Muscle of leg (tissue), 11 donors: ENCODE measurements around the gene TOP2B. TPM values are rescaled to one million over a fixed set of nuclear protein-coding genes. Genes with fewer than 3 reads are reported as not detected.
A peak's percentile ranks its signal among the peaks of the same experiment; 100 is the strongest.

ENCODE experiments used
- DNase-seq: peaks from one replicate; pipeline ENCODE4 v3.0.0; 2013
- H3K27ac ChIP-seq: one replicate; pipeline ENCODE4 v1.5.1; 2013; ENCODE audit warnings: mild to moderate bottlenecking, low read length, control low read depth
- H3K27me3 ChIP-seq: one replicate; pipeline ENCODE4 v1.6.1; 2013; ENCODE audit warnings: low read length; ENCODE audit not compliant: control insufficient read depth, insufficient read depth
- H3K36me3 ChIP-seq: one replicate; pipeline ENCODE4 v1.6.1; 2013; ENCODE audit warnings: low read length; ENCODE audit not compliant: control insufficient read depth, insufficient read depth
- H3K4me1 ChIP-seq: one replicate; pipeline ENCODE4 v1.6.1; 2013; ENCODE audit warnings: low read length; ENCODE audit not compliant: control insufficient read depth, insufficient read depth
- H3K4me3 ChIP-seq: one replicate; pipeline ENCODE4 v1.5.1; 2013; ENCODE audit warnings: low read length, control low read depth
- H3K9me3 ChIP-seq: replicated peaks from 2 replicates; pipeline ENCODE4 v1.6.1; 2013; ENCODE audit warnings: low read depth, low read length; ENCODE audit not compliant: control insufficient read depth
- WGBS: methylation state at CpG from one replicate; pipeline ENCODE4 v1.1.5; 2013; ENCODE audit warnings: missing lambda C conversion rate; ENCODE audit not compliant: insufficient coverage; 5-methylcytosine and 5-hydroxymethylcytosine counted together
- polyA plus RNA-seq, 8 donors: library from polyadenylated mRNA; unstranded; fragments of 120-200 nt; gene quantifications; one replicate each; pipeline versions ENCODE4 v1.2.1 to v1.2.3, GENCODE V29; 2013; ENCODE audit warnings: inconsistent platforms in 1 of 8, low replicate concordance in 1 of 8; ENCODE audit not compliant: insufficient read length in 8 of 8, insufficient read depth in 1 of 8
- total RNA-seq: library from RNA; stranded (reverse); fragments of 120-200 nt; gene quantifications from one replicate; pipeline ENCODE4 v1.2.4, GENCODE V29; 2013

The TOP2B gene
- total and polyA plus RNA-seq, 9 donors, result 110 to 162 (median 126) TPM

DNA sequence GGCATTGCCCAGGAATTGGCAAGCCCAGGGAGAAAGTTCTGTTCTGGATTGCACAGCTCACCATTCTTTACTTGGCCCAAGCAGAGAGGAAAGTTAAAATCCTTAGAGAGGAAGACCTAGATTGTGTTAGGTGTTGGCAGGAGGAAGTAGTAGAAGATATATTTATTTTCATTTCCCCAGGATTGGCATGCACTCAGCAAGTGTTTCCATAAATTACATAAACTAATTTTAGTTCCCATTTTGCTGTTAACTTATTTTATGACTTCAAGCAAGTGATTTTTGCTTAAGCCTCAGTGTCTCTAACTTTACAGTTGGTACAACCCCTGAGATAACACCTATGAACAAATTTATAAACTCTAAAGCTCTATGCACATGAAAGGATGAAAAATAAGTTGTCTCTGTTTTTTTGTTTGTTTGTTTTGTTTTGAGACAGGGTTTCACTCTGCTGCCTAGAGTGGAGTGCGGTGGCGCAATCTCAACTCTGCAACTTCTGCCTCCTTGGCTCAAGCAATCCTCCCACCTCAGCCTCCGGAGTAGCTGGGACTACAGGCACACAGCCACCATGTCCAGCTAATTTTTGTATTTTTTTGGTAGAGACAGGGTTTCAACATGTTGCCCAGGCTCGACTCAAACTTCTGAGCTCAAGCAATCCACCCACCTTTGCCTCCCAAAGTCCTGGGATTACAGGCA, 31.2 kb upstream of the TOP2B start:
- 43% methylated on average over 1 of the region's 4 CpGs for WGBS
- Histone ChIP-seq H3K36me3 (no peaks in the 10 kb centered on the region), H3K27ac (no peak overlapping the region), H3K4me3 (no peak overlapping the region), H3K27me3 (no peaks in the 10 kb centered on the region), H3K9me3 (no peaks in the 10 kb centered on the region), H3K4me1 (peaks cover 2% of the 10 kb centered on the region)
- DNase-seq, result peak; percentile 16

DNA sequence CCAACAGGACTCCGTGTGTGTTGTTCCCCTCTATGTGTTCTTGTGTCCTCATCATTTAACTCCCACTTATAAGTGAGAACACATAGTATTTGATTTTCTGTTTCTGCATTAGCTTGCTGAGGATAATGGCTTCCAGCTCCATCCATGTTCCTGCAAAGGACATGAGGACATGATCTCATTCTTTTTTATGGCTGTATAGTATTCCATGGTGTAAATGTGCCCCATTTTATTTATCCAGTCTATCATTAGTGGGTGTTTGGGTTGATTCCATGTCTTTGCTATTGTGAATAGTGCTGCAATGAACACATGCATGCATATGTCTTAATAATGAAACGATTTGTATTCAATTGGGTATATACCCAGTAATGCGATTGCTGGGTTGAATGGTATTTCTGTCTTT, 28.5 kb upstream of the TOP2B start:
- no peaks in the 10 kb centered on the region for H3K27me3 ChIP-seq
- H3K36me3 ChIP-seq, result no peaks in the 10 kb centered on the region
- H3K4me3 ChIP-seq, result no peak overlapping the region
- H3K4me1 ChIP-seq, result peaks cover 2% of the 10 kb centered on the region
- DNase-seq, result no peak
- H3K9me3 ChIP-seq, result no peaks in the 10 kb centered on the region
- WGBS, result no CpG with 5 or more reads among the region's 3 CpGs
- H3K27ac ChIP-seq, result no peak overlapping the region

DNA sequence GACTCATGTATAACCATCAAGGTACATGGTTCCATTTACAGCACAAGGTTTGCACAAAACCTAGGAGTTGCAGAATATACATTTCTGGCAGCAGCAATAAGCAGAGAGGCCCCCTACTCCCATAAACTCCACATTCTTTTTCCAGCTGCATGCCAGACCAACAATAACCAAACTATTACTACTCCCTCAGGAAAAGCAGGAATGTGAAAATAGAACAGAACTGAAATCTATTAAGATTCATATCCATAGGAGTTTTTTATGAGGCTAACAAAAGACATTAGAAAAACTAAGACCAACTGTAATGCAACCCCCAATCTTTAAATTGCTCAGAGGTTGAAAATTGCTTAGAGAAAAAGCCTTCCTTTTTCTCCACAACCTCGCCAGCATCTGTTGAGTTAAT, 27.6 kb upstream of the TOP2B start:
- peak; percentile 83 for DNase-seq
- H3K4me3 ChIP-seq, result no peak overlapping the region
- no peaks in the 10 kb centered on the region for H3K9me3 ChIP-seq
- H3K4me1 ChIP-seq, result peaks cover 2% of the 10 kb centered on the region
- H3K27ac ChIP-seq, result no peak overlapping the region
- no peaks in the 10 kb centered on the region for H3K36me3 ChIP-seq
- WGBS, result no CpG with 5 or more reads among the region's 1 CpG
- H3K27me3 ChIP-seq, result no peaks in the 10 kb centered on the region

DNA sequence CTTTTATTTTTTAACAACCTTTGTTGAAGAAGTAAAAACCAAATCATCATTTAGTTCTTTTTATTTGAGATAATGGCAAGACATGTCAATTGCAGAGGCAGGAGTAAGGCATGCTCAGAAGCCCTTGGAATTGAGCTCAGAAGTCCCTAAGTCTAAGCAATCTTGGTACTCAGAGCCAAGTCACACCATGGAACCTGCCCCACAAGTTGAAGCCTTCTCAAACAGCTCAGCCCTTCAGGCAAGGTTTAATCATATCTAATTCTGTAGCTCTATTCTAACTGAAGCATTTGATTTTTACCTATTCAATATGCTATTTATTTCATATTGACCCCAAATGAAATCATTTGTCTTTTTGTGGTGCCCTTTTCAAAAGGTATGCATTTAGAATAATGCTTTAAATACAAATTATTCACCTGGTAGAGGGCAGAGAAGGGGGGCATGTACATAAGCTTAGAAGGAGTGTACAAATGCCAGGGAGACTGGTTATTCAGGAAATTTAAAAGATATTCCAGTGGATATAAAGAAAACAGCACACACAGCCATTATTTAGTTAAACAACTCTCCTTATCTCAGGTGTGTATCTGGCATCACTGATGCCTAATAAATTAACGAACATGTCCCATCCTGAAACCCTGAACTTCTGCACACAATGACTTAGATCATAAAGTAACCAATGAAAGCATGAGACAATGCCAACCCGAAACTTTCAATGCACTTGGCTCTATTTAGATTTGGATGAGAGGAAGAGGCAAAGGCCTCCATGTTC, 26.2 kb upstream of the TOP2B start:
- no peak for DNase-seq
- WGBS, result no CpG with 5 or more reads among the region's 2 CpGs

DNA sequence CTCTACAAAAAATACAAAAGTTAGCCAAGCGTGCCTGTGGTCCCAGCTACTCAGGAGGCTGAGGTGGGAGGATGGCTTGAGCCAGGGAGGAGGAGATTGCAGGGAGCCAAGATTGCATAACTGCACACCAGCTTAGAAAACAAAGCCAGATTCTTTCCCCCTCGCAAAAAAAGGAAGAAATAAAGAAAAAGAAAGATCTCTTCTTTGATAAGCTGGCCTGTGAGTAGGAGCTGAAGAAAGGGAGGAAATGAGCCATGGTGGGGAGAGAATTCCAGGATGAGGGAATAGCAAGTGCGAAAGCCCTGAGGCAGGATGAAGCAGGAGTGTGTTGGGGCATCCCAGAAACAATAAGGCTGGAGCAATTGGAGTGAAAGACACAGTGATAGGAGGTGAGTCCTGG, 24.5 kb upstream of the TOP2B start:
- H3K4me3 ChIP-seq, result no peak overlapping the region
- no peaks in the 10 kb centered on the region for H3K36me3 ChIP-seq
- H3K4me1 ChIP-seq, result peaks cover 2% of the 10 kb centered on the region
- H3K27me3 ChIP-seq, result no peaks in the 10 kb centered on the region
- 94% methylated on average over 1 of the region's 3 CpGs for WGBS
- no peak for DNase-seq
- H3K9me3 ChIP-seq, result no peaks in the 10 kb centered on the region
- H3K27ac ChIP-seq, result no peak overlapping the region

More for the DNA sequence above, 26.2 kb upstream of the TOP2B start:
- Histone ChIP-seq H3K4me3 (no peak overlapping the region), H3K27ac (no peak overlapping the region), H3K4me1 (peaks cover 2% of the 10 kb centered on the region), H3K9me3 (no peaks in the 10 kb centered on the region), H3K36me3 (no peaks in the 10 kb centered on the region), H3K27me3 (no peaks in the 10 kb centered on the region)

DNA sequence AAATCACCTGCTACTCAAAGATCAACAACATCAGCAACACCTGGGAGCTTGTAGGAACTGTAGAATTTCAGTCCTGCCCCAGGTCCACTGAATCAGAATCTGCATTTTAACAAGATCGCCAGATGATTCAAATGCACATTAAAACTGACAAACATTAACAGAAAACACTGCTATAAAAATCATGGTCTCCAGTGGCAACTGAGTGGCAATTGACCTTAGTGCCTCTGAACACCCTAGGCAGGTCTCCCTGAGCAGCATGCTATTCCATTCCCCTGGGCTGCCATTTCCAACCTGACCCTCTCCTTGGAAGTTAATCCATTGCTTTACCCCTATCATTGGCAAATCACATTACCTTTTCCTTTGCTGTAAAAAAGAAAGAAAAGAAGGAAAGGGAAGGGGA, 23.0 kb upstream of the TOP2B start:
- H3K4me1 ChIP-seq, result peaks cover 2% of the 10 kb centered on the region
- H3K27me3 ChIP-seq, result no peaks in the 10 kb centered on the region
- WGBS, result 100% methylated on average over 1 of the region's 1 CpG
- H3K36me3 ChIP-seq, result no peaks in the 10 kb centered on the region
- no peak overlapping the region for H3K4me3 ChIP-seq
- H3K9me3 ChIP-seq, result no peaks in the 10 kb centered on the region
- no peak overlapping the region for H3K27ac ChIP-seq
- DNase-seq, result no peak

DNA sequence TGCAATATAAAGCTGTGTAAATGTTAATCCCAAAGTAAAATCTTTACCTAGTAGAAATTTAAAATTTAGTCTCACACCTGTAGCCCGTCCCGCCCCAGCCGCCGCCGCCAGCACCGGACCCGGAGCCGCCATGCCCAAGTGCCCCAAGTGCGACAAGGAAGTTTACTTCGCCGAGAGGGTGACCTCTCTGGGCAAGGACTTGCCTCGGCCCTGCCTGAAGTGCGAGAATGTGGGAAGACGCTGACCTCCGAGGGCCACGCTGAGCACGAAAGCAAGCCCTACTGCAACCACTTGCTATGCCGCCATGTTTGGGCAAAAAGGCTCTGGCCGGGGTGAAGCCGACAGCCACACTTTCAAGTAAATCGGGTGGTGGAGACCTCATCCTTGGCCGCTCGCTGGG, 22.1 kb upstream of the TOP2B start:
- WGBS, result 96% methylated on average over 23 of the region's 23 CpGs
- Histone ChIP-seq H3K4me3 (no peak overlapping the region), H3K9me3 (no peaks in the 10 kb centered on the region), H3K4me1 (peaks cover 2% of the 10 kb centered on the region), H3K27me3 (no peaks in the 10 kb centered on the region), H3K27ac (no peak overlapping the region), H3K36me3 (no peaks in the 10 kb centered on the region)
- no peak for DNase-seq

DNA sequence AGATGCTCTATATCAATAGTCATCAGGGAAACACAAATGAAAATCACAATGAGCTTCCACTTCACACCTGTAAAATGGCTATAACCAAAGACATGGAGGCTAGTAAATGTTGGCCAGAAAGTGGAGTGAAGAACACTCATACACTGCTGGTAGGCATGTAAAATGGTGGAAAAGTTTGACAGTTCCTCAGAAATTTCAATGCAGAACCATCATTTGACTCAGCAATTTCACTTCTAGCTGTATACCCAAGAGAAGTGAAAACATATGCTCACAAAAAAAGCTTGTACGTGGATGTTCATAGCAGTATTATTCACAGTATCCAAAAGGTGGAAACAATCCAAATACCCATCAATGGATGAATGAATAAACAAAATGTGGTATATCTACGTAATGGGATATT, 19.2 kb upstream of the TOP2B start:
- no peak for DNase-seq
- no peaks in the 10 kb centered on the region for H3K27me3 ChIP-seq
- no CpG with 5 or more reads among the region's 2 CpGs for whole genome bisulfite sequencing
- H3K9me3 ChIP-seq, result no peaks in the 10 kb centered on the region
- no peak overlapping the region for H3K4me3 ChIP-seq
- H3K4me1 ChIP-seq, result no peaks in the 10 kb centered on the region
- no peaks in the 10 kb centered on the region for H3K36me3 ChIP-seq
- no peak overlapping the region for H3K27ac ChIP-seq

DNA sequence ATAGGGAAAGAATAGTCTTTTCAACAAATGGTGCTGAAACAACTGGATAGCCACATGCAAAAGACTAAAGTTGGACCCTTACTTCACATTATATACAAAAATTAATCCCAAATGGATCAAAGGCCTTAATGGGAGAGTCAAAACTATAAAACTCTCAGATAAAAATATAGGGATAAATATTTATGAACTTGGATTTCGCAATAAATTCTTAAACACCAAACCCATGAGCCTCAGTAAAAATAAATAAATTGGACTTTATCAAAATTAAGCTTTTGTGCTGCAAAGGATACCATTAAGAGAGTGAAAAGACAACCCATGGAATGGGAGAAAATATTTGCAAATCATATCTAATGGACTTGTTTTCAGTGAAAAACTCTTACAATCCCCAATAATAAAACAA, 18.7 kb upstream of the TOP2B start:
- Histone ChIP-seq H3K36me3 (no peaks in the 10 kb centered on the region), H3K4me1 (no peaks in the 10 kb centered on the region), H3K9me3 (no peaks in the 10 kb centered on the region), H3K27me3 (no peaks in the 10 kb centered on the region), H3K4me3 (no peak overlapping the region), H3K27ac (no peak overlapping the region)
- no CpG with 5 or more reads among the region's 1 CpG for WGBS
- no peak for DNase-seq

DNA sequence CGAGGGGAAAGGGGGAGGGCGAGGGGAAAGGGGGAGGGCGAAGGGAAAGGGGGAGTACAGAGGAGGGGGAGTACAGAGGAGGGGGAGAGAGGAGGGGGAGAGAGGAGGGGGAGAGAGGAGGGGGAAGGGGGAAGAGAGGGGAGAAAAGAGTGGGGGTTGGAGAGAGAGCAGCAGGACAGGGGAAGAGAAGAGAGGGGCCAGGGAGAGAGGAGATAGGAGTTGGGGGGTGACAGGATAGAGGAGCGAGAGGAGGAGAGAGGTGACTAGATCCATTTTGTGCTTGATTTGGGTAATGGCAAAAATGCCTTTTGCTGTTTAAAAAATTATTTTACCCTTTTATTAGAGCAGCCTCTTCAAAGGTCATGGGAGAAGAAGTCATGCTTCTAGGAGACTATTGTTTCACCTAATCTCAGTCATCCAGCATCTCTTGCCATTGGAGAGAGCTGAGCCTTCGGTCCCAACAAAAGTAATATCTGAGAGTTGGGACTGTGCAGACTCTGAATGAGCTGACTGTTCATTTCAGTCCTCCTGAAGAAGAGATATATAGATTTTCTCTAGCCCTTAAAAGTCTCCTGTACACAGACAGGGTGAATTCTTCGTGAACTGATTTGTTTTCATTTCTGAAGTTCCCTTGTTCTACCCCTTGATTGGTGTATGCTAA, 15.1 kb upstream of the TOP2B start:
- H3K4me1 ChIP-seq, result no peaks in the 10 kb centered on the region
- H3K27ac ChIP-seq, result no peak overlapping the region
- no peaks in the 10 kb centered on the region for H3K36me3 ChIP-seq
- DNase-seq, result no peak
- no peaks in the 10 kb centered on the region for H3K27me3 ChIP-seq
- no peak overlapping the region for H3K4me3 ChIP-seq
- H3K9me3 ChIP-seq, result no peaks in the 10 kb centered on the region
- 100% methylated on average over 1 of the region's 6 CpGs for WGBS
